ENCODE measurements around the gene CACNA2D4. TPM values are rescaled to one million over a fixed set of nuclear protein-coding genes. Genes with fewer than 3 reads are reported as not detected.

The CACNA2D4 gene
- total and polyA plus RNA-seq, 2 experiments from 2014 or later = 0.23 TPM; not detected in 1

- Histone ChIP-seq H3K9me2 (ENCODE audit: insufficient read depth) (no peaks in the 10 kb centered on the region), H3K27ac (no peak overlapping the region), H3K36me3 (ENCODE audit: low read depth) (no peaks in the 10 kb centered on the region), H4K20me1 (ENCODE audit: insufficient read depth) (no peaks in the 10 kb centered on the region), H3K27me3 (replicated peaks; ENCODE audit: insufficient read depth) (peaks cover 39% of the 10 kb centered on the region), H3F3A (ENCODE audit: insufficient read depth) (no peaks in the 10 kb centered on the region), H3K79me2 (ENCODE audit: insufficient read depth) (no peaks in the 10 kb centered on the region), H3K4me3 (no peak overlapping the region), H3K4me2 (ENCODE audit: unreplicated experiment) (no peak overlapping the region), H3K9me3 (ENCODE audit: low read depth) (no peaks in the 10 kb centered on the region), H2AFZ (no peak overlapping the region), H3K9ac (no peak overlapping the region), H3K4me1 (ENCODE audit: insufficient read depth) (peaks cover 6% of the 10 kb centered on the region; the same call in 1 of the 2 replicates)
- no peak for TF ChIP-seq EZH2phosphoT487 (IDR thresholded peaks at IDR 0.05; ENCODE audit: insufficient read depth, low read depth)
- TF ChIP-seq EZH2 (IDR thresholded peaks at IDR 0.05; ENCODE audit: insufficient read depth, poor library complexity, severe bottlenecking) = no peak
- in situ Hi-C loops (cut with MboI) = no loop called here
- no peak for DNase-seq
- WGBS, 2 experiments (ENCODE audit: low coverage in 1 of 2, low lambda C conversion rate in 2 of 2, missing lambda C conversion rate in 2 of 2) = 75 to 78% methylated on average over 11 of the region's 11 CpGs
Observed at GRCh38 chr12:1929241-1929984, 11.0 kb upstream of the CACNA2D4 start.

- H3K36me3 ChIP-seq (ENCODE audit: low read depth) = no peaks in the 10 kb centered on the region
- peaks cover 6% of the 10 kb centered on the region; the same call in 1 of the 2 replicates for H3K4me1 ChIP-seq (ENCODE audit: insufficient read depth)
- H4K20me1 ChIP-seq (ENCODE audit: insufficient read depth) = no peaks in the 10 kb centered on the region
- no peak for DNase-seq
- H3K79me2 ChIP-seq (ENCODE audit: insufficient read depth) = no peaks in the 10 kb centered on the region
- no peak overlapping the region for H3K4me3 ChIP-seq
- no peaks in the 10 kb centered on the region for H3F3A ChIP-seq (ENCODE audit: insufficient read depth)
- TF ChIP-seq EZH2phosphoT487 (IDR thresholded peaks at IDR 0.05; ENCODE audit: insufficient read depth, low read depth) = no peak
- no peak for TF ChIP-seq EZH2 (IDR thresholded peaks at IDR 0.05; ENCODE audit: insufficient read depth, poor library complexity, severe bottlenecking)
- no peaks in the 10 kb centered on the region for H3K9me3 ChIP-seq (ENCODE audit: low read depth)
- no peaks in the 10 kb centered on the region for H3K9me2 ChIP-seq (ENCODE audit: insufficient read depth)
- no peak overlapping the region for H3K4me2 ChIP-seq (ENCODE audit: unreplicated experiment)
- H3K27me3 ChIP-seq (replicated peaks; ENCODE audit: insufficient read depth) = peaks cover 42% of the 10 kb centered on the region
- H3K9ac ChIP-seq = no peak overlapping the region
- WGBS, 2 experiments (ENCODE audit: low coverage in 1 of 2, low lambda C conversion rate in 2 of 2, missing lambda C conversion rate in 2 of 2) = 74 to 76% methylated on average over 22 of the region's 22 CpGs
- in situ Hi-C loops (cut with MboI) = no loop called here
- H3K27ac ChIP-seq = no peak overlapping the region
- no peak overlapping the region for H2AFZ ChIP-seq
Observed at GRCh38 chr12:1928439-1929121, 10.1 kb upstream of the CACNA2D4 start.

GRCh38 chr12:1927751-1928351 lies 9.4 kb upstream of the CACNA2D4 start:
- Histone ChIP-seq H3F3A (ENCODE audit: insufficient read depth) (no peaks in the 10 kb centered on the region), H3K36me3 (ENCODE audit: low read depth) (no peaks in the 10 kb centered on the region), H4K20me1 (ENCODE audit: insufficient read depth) (no peaks in the 10 kb centered on the region), H3K27ac (no peak overlapping the region), H3K9ac (no peak overlapping the region), H3K79me2 (ENCODE audit: insufficient read depth) (no peaks in the 10 kb centered on the region), H3K4me1 (ENCODE audit: insufficient read depth) (peaks cover 6% of the 10 kb centered on the region; the same call in 1 of the 2 replicates), H3K9me2 (ENCODE audit: insufficient read depth) (no peaks in the 10 kb centered on the region), H3K4me3 (no peak overlapping the region), H3K27me3 (replicated peaks; ENCODE audit: insufficient read depth) (peaks cover 42% of the 10 kb centered on the region), H2AFZ (no peak overlapping the region), H3K9me3 (ENCODE audit: low read depth) (no peaks in the 10 kb centered on the region), H3K4me2 (ENCODE audit: unreplicated experiment) (no peak overlapping the region)
- DNase-seq = peak; percentile 47
- TF ChIP-seq EZH2phosphoT487 (IDR thresholded peaks at IDR 0.05; ENCODE audit: insufficient read depth, low read depth) (no peak), EZH2 (IDR thresholded peaks at IDR 0.05; ENCODE audit: insufficient read depth, poor library complexity, severe bottlenecking) (no peak)
- 19 to 25% methylated on average over 15 of the region's 15 CpGs for whole genome bisulfite sequencing, 2 experiments (ENCODE audit: low coverage in 1 of 2, low lambda C conversion rate in 2 of 2, missing lambda C conversion rate in 2 of 2)
- in situ Hi-C loops (cut with MboI) = no loop called here

GRCh38 chr12:1927051-1927680 lies 8.7 kb upstream of the CACNA2D4 start:
- H2AFZ ChIP-seq = no peak overlapping the region
- no peak overlapping the region for H3K27ac ChIP-seq
- H3K27me3 ChIP-seq (replicated peaks; ENCODE audit: insufficient read depth) = peaks cover 42% of the 10 kb centered on the region

More at GRCh38 chr12:1927051-1927680, 8.7 kb upstream of the CACNA2D4 start:
- H3K9ac ChIP-seq = no peak overlapping the region
- no peaks in the 10 kb centered on the region for H3K36me3 ChIP-seq (ENCODE audit: low read depth)
- no peak for DNase-seq
- 77 to 81% methylated on average over 11 of the region's 11 CpGs for WGBS, 2 experiments (ENCODE audit: low coverage in 1 of 2, low lambda C conversion rate in 2 of 2, missing lambda C conversion rate in 2 of 2)
- no peaks in the 10 kb centered on the region for H3K9me2 ChIP-seq (ENCODE audit: insufficient read depth)
- no peaks in the 10 kb centered on the region for H4K20me1 ChIP-seq (ENCODE audit: insufficient read depth)
- no peak overlapping the region for H3K4me2 ChIP-seq (ENCODE audit: unreplicated experiment)
- no peak for TF ChIP-seq EZH2phosphoT487 (IDR thresholded peaks at IDR 0.05; ENCODE audit: insufficient read depth, low read depth)
- TF ChIP-seq EZH2 (IDR thresholded peaks at IDR 0.05; ENCODE audit: insufficient read depth, poor library complexity, severe bottlenecking) = no peak
- no peaks in the 10 kb centered on the region for H3K79me2 ChIP-seq (ENCODE audit: insufficient read depth)
- H3F3A ChIP-seq (ENCODE audit: insufficient read depth) = no peaks in the 10 kb centered on the region
- H3K4me3 ChIP-seq = no peak overlapping the region
- H3K9me3 ChIP-seq (ENCODE audit: low read depth) = no peaks in the 10 kb centered on the region
- in situ Hi-C loops (cut with MboI) = no loop called here
- peaks cover 6% of the 10 kb centered on the region; the same call in 1 of the 2 replicates for H3K4me1 ChIP-seq (ENCODE audit: insufficient read depth)
